ENCODE results near the gene RALY. TPM values are rescaled to one million over a fixed set of nuclear protein-coding genes. Genes with fewer than 3 reads are reported as not detected.

RALY gene
- total and polyA plus RNA-seq, 11 donors, result 99.2 to 210 (median 106) TPM

GRCh38 chr20:33990075-33990474 lies 3.6 kb upstream of the RALY start:
- Histone ChIP-seq H3K36me3 (no peaks in the 10 kb centered on the region), H3K27ac (no peak overlapping the region), H3K4me3 (no peak overlapping the region), H3K9me3 (no peaks in the 10 kb centered on the region), H3K4me1 (peaks cover 0 to 26% (median 9%) of the 10 kb centered on the region in 12 donors), H3K27me3 (no peaks in the 10 kb centered on the region)
- intact Hi-C loops (cut with DNase I), result loop anchor here in 9 of 10 donors (5.0 to 10.0 kb wide), 10 partner anchors 47 to 305 kb away; partner anchors contain the start of genes CHMP4B (in 1 of the 9), E2F1 (in 1 of the 9), EIF2S2 (in 1 of the 9) and ZNF341 (in 1 of the 9)
- no peak for DNase-seq
- TF ChIP-seq, protein P1, sequence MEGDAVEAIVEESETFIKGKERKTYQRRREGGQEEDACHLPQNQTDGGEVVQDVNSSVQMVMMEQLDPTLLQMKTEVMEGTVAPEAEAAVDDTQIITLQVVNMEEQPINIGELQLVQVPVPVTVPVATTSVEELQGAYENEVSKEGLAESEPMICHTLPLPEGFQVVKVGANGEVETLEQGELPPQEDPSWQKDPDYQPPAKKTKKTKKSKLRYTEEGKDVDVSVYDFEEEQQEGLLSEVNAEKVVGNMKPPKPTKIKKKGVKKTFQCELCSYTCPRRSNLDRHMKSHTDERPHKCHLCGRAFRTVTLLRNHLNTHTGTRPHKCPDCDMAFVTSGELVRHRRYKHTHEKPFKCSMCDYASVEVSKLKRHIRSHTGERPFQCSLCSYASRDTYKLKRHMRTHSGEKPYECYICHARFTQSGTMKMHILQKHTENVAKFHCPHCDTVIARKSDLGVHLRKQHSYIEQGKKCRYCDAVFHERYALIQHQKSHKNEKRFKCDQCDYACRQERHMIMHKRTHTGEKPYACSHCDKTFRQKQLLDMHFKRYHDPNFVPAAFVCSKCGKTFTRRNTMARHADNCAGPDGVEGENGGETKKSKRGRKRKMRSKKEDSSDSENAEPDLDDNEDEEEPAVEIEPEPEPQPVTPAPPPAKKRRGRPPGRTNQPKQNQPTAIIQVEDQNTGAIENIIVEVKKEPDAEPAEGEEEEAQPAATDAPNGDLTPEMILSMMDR (IDR thresholded peaks at IDR 0.05), result no peak
- ATAC-seq, result no peak
- WGBS, 4 donors, result 91 to 96% (median 93%) methylated on average over 4 of the region's 4 CpGs

- DNase-seq, result no peak
- WGBS, 4 donors, result 95 to 100% (median 97%) methylated on average over 6 of the region's 6 CpGs
- no peak for ATAC-seq
- intact Hi-C loops (cut with DNase I), result loop anchor here in 9 of 10 donors (5.0 to 10.0 kb wide), 10 partner anchors 46 to 307 kb away; partner anchors contain the start of genes CHMP4B (in 1 of the 9), E2F1 (in 1 of the 9), EIF2S2 (in 1 of the 9) and ZNF341 (in 1 of the 9)
- H3K36me3 ChIP-seq, result no peaks in the 10 kb centered on the region
- H3K4me3 ChIP-seq, result no peak overlapping the region
- TF ChIP-seq POLR2A (IDR thresholded peaks at IDR 0.05), result no peak
- TF ChIP-seq, protein P1 (IDR thresholded peaks at IDR 0.05), result no peak
- no peak overlapping the region for H3K27ac ChIP-seq
- peaks cover 0 to 41% (median 23%) of the 10 kb centered on the region in 12 donors for H3K4me1 ChIP-seq
- H3K27me3 ChIP-seq, result no peaks in the 10 kb centered on the region
- no peaks in the 10 kb centered on the region for H3K9me3 ChIP-seq
Measured at GRCh38 chr20:33991502-33991901, 2.2 kb upstream of the RALY start.

GRCh38 chr20:33992145-33992922 lies 1.4 kb upstream of the RALY start:
- peak overlapping the region in 11 of 12 donors; percentile 73 to 99 (median 98) for H3K27ac ChIP-seq
- peaks cover 0 to 49% (median 32%) of the 10 kb centered on the region in 12 donors for H3K4me1 ChIP-seq
- H3K36me3 ChIP-seq, result no peaks in the 10 kb centered on the region
- no peaks in the 10 kb centered on the region for H3K27me3 ChIP-seq
- DNase-seq (no peak), ATAC-seq (no peak)
- no peaks in the 10 kb centered on the region for H3K9me3 ChIP-seq
- TF ChIP-seq, protein P1 (IDR thresholded peaks at IDR 0.05), result no peak
- TF ChIP-seq POLR2A (IDR thresholded peaks at IDR 0.05), result no peak
- intact Hi-C loops (cut with DNase I), result loop anchor here (2.0 to 10.0 kb wide), 14 partner anchors 45 to 308 kb away; partner anchors contain the start of genes CHMP4B (in 3 of the 10), E2F1 (in 1 of the 10), EIF2S2 (in 1 of the 10) and ZNF341 (in 1 of the 10)
- 47 to 54% (median 51%) methylated on average over 20 of the region's 20 CpGs for WGBS, 4 donors
- peak overlapping the region; percentile 25 to 98 (median 86) for H3K4me3 ChIP-seq

Measured in heart left ventricle (tissue), 16 donors.